ENCODE data around the gene P2RX6. TPM values are rescaled to one million over a fixed set of nuclear protein-coding genes. Genes with fewer than 3 reads are reported as not detected.

The P2RX6 gene
- total and polyA plus RNA-seq, 9 of the 15 experiments (the other 6 are each of a cell fraction or from before 2014, with no cell fraction given): 0.01 to 3.9 (median 1.5) TPM; not detected in 1

DNA sequence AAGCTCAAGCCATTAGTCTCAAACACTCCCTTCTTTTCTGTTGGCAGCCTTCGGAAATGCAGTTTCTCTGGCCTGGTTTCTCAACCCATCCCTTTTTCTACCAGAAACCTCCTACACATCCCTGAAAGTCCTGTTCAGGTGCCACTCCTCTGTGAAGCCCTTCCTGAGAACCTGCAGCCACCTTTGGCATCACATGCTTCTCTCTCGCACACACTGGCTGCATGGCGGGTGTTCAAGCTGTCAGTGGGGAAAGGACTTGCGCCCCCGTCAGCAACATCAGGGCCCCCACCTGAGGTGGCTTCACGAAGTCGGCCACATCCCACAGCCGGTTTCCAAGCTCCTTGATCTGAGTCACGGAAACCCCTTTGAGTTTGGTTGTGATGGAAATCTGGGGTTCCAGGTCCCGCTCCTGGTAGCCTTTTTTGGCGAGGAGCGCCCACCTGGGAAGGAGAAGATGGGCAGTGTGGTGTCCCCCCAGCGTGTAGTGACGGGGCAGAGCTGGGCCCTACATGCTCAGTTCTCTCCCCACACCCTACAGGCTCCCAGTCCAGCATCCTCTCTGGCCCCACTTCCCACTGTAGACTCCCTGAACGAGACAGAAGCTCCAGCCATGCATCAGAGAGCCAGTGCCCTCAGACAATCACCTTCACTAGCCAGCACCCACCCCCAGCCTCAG lies 29.0 kb downstream of the P2RX6 start:
- Histone ChIP-seq H3K4me2 (ENCODE audit: insufficient read depth, low read length) (no peak overlapping the region), H2AFZ (ENCODE audit: low read depth, low read length) (no peak overlapping the region)
- intact Hi-C loops (cut with micrococcal nuclease): loop anchor here (2.0 kb wide), 1 partner anchor 13 kb away; no protein-coding TSS in a partner anchor
- TF ChIP-seq HDAC8 (tag; IDR thresholded peaks at IDR 0.05) (0 out of 2 replicates have a peak, but pooled peaks have one; percentile 39), ZNF586 (CRISPR knock-in tag; conservative IDR thresholded peaks at IDR 0.05) (0 out of 2 replicates have a peak, but pooled peaks have one; percentile 6), ERF (CRISPR knock-in tag; IDR thresholded peaks at IDR 0.05) (0 out of 2 replicates have a peak, but pooled peaks have one; percentile 59), ZNF76 (CRISPR knock-in tag; IDR thresholded peaks at IDR 0.05; ENCODE audit: borderline replicate concordance) (0 out of 2 replicates have a peak, but pooled peaks have one; percentile 52), PCBP2 (IDR thresholded peaks at IDR 0.05; ENCODE audit: low read depth, low read length, poor library complexity, severe bottlenecking) (no peak), CBX1 (IDR thresholded peaks at IDR 0.05; ENCODE audit: low read depth) (no peak), KLF1 (tag; IDR thresholded peaks at IDR 0.05) (0 out of 2 replicates have a peak, but pooled peaks have one; percentile 30), KDM2B (CRISPR knock-in tag; IDR thresholded peaks at IDR 0.05) (0 out of 2 replicates have a peak, but pooled peaks have one; percentile 24), L3MBTL2 (IDR thresholded peaks at IDR 0.05) (no peak), CAMTA2 (CRISPR knock-in tag; conservative IDR thresholded peaks at IDR 0.05) (0 out of 2 replicates have a peak, but pooled peaks have one; percentile 28), TAF15 (IDR thresholded peaks at IDR 0.05; ENCODE audit: low read depth, low read length) (peak; percentile 54; the same call in 1 of the 2 replicates)
- TF ChIP-seq, protein P1, sequence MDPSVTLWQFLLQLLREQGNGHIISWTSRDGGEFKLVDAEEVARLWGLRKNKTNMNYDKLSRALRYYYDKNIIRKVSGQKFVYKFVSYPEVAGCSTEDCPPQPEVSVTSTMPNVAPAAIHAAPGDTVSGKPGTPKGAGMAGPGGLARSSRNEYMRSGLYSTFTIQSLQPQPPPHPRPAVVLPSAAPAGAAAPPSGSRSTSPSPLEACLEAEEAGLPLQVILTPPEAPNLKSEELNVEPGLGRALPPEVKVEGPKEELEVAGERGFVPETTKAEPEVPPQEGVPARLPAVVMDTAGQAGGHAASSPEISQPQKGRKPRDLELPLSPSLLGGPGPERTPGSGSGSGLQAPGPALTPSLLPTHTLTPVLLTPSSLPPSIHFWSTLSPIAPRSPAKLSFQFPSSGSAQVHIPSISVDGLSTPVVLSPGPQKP (CRISPR knock-in tag; IDR thresholded peaks at IDR 0.05): no peak
- TF ChIP-seq, protein P2, sequence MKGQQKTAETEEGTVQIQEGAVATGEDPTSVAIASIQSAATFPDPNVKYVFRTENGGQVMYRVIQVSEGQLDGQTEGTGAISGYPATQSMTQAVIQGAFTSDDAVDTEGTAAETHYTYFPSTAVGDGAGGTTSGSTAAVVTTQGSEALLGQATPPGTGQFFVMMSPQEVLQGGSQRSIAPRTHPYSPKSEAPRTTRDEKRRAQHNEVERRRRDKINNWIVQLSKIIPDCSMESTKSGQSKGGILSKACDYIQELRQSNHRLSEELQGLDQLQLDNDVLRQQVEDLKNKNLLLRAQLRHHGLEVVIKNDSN (CRISPR knock-in tag; IDR thresholded peaks at IDR 0.05): 0 out of 2 replicates have a peak, but pooled peaks have one; percentile 19
- TF ChIP-seq, protein P3, sequence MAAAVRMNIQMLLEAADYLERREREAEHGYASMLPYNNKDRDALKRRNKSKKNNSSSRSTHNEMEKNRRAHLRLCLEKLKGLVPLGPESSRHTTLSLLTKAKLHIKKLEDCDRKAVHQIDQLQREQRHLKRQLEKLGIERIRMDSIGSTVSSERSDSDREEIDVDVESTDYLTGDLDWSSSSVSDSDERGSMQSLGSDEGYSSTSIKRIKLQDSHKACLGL (CRISPR knock-in tag; IDR thresholded peaks at IDR 0.05; ENCODE audit: borderline replicate concordance, poor library complexity, severe bottlenecking): peak; percentile 2
- TF ChIP-seq, protein P4, sequence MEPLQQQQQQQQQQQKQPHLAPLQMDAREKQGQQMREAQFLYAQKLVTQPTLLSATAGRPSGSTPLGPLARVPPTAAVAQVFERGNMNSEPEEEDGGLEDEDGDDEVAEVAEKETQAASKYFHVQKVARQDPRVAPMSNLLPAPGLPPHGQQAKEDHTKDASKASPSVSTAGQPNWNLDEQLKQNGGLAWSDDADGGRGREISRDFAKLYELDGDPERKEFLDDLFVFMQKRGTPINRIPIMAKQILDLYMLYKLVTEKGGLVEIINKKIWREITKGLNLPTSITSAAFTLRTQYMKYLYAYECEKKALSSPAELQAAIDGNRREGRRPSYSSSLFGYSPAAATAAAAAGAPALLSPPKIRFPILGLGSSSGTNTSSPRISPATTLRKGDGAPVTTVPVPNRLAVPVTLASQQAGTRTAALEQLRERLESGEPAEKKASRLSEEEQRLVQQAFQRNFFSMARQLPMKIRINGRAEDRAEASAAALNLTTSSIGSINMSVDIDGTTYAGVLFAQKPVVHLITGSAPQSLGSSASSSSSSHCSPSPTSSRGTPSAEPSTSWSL (CRISPR knock-in tag; IDR thresholded peaks at IDR 0.05; ENCODE audit: borderline replicate concordance): 0 out of 2 replicates have a peak, but pooled peaks have one; percentile 18

More for the DNA sequence above, 29.0 kb downstream of the P2RX6 start:
- no peak for DNase-seq (ENCODE audit: extremely low read depth in 1 of 4, low spot score in 3 of 4)
- Histone ChIP-seq H3K4me3 (no peak overlapping the region), H3K9ac (ENCODE audit: insufficient read depth in 1 of 2, low read depth in 2 of 2, low read length in 2 of 2) (peak overlapping the region in 1 of 2 experiments; percentile 53; a peak in 2 of 4 replicates), H4K20me1 (replicated peaks; ENCODE audit: control insufficient read depth, insufficient read depth, low read length) (peaks cover 16% of the 10 kb centered on the region), H3K27me3 (ENCODE audit: control insufficient read depth in 2 of 2, insufficient read depth in 2 of 2, low read length in 2 of 2) (peaks cover 22 to 51% of the 10 kb centered on the region in 2 experiments; a peak in 4 of 5 replicates), H3K4me1 (replicated peaks in 1 of 2; ENCODE audit: control insufficient read depth in 2 of 2, insufficient read depth in 2 of 2, low read length in 2 of 2) (peaks cover 26 to 38% of the 10 kb centered on the region in 2 experiments), H3K27ac (ENCODE audit: extremely low read depth, low read depth, low read length) (no peak overlapping the region), H3K79me2 (ENCODE audit: control insufficient read depth, insufficient read depth, low read length) (no peaks in the 10 kb centered on the region), H3K9me3 (replicated peaks; ENCODE audit: control insufficient read depth, insufficient read depth, low read depth, low read length) (no peaks in the 10 kb centered on the region), H3K36me3 (ENCODE audit: control insufficient read depth, insufficient read depth, low read length) (no peaks in the 10 kb centered on the region), H3K9me1 (ENCODE audit: control insufficient read depth, insufficient read depth, low read length) (no peaks in the 10 kb centered on the region)
- no peak for ATAC-seq
- in situ Hi-C loops (cut with MboI): no loop called here
- no peak for FAIRE-seq
- ChIA-PET POLR2A (interaction anchor here (0.7 to 12.9 kb wide), 6 partner anchors 11 to 1490 kb away, joined by 3 to 120 read pairs (median 5); partner anchors contain the start of genes P2RX6 and SLC7A4), CTCF (ENCODE audit: low intra/inter-chr PET ratio) (no interaction called here)
- no TSS peak for BruUV-seq (replicated peaks)
- 31% methylated on average over 15 of the region's 15 CpGs for WGBS (ENCODE audit: insufficient coverage, low coverage, missing lambda C conversion rate)

Data from K562 (cell line).